PC-9 (cell line): ENCODE measurements around the gene ULBP3. TPM values are rescaled to one million over a fixed set of nuclear protein-coding genes. Genes with fewer than 3 reads are reported as not detected.

Source experiments
- BruUV-seq: library from RNA; stranded (reverse); fragments of 400-500 nt; replicated peaks from 2 replicates; lab custom pipeline; 2021; lab: Mats Ljungman, UMichigan
- CTCF ChIA-PET: fragments of 300-600 bp; sonication (Branson Sonifier 250); formaldehyde crosslinking; loops from one replicate; lab custom pipeline; 2022; ENCODE audit warnings: antibody characterized with exemption; lab: Charles Lee
- POLR2A ChIA-PET: fragments of 300-600 bp; sonication (Branson Sonifier 250); formaldehyde crosslinking; loops from one replicate; lab custom pipeline; 2022; ENCODE audit warnings: antibody characterized with exemption; ENCODE audit not compliant: unreplicated experiment; lab: Charles Lee
- DNase-seq, 2 experiments: peaks; one replicate each; pipeline versions ENCODE4 v3.0.0 to v3.0.0-alpha.2; 2015 to 2022; ENCODE audit warnings: mixed read lengths in 1 of 2
- H2AFZ ChIP-seq: fragments of 200-600 bp; sonication (generic); 2 replicates; pipeline ENCODE4 v1.8.1; 2017; ENCODE audit warnings: antibody characterized with exemption
- H3F3A ChIP-seq: fragments of 200-600 bp; sonication (generic); 2 replicates; pipeline ENCODE4 v1.8.1; 2017; ENCODE audit warnings: antibody characterized with exemption, mild to moderate bottlenecking, low read depth; ENCODE audit not compliant: insufficient read depth
- H3K27ac ChIP-seq: fragments of 200-600 bp; sonication (generic); 2 replicates; pipeline ENCODE4 v1.6.1; 2016; ENCODE audit warnings: mixed run types
- H3K27me3 ChIP-seq: fragments of 200-600 bp; sonication (generic); 2 replicates; pipeline ENCODE4 v1.6.1; 2016; ENCODE audit warnings: low read depth, mixed run types; ENCODE audit not compliant: insufficient read depth
- H3K36me3 ChIP-seq: fragments of 200-600 bp; sonication (generic); 2 replicates; pipeline ENCODE4 v1.6.1; 2016; ENCODE audit warnings: low read depth, mixed run types
- H3K4me1 ChIP-seq: fragments of 200-600 bp; sonication (generic); replicated peaks from 2 replicates; pipeline ENCODE4 v1.6.1; 2016; ENCODE audit warnings: mixed run types; ENCODE audit not compliant: insufficient read depth
- H3K4me2 ChIP-seq: fragments of 200-600 bp; sonication (generic); 2 replicates; pipeline ENCODE4 v1.6.1; 2017; ENCODE audit warnings: mixed run types
- H3K4me3 ChIP-seq: fragments of 200-600 bp; sonication (generic); 2 replicates; pipeline ENCODE4 v1.6.1; 2016; ENCODE audit warnings: mixed run types
- H3K79me2 ChIP-seq: fragments of 200-600 bp; sonication (generic); 2 replicates; pipeline ENCODE4 v1.6.1; 2017; ENCODE audit warnings: low read depth, mixed run types
- H3K9me2 ChIP-seq: fragments of 200-600 bp; sonication (generic); 2 replicates; pipeline ENCODE4 v1.8.1; 2017; ENCODE audit warnings: mild to moderate bottlenecking; ENCODE audit not compliant: insufficient read depth
- H3K9me3 ChIP-seq: fragments of 200-600 bp; sonication (generic); 2 replicates; pipeline ENCODE4 v1.8.1; 2016; ENCODE audit warnings: low read depth; ENCODE audit not compliant: insufficient read depth
- H4K20me1 ChIP-seq: fragments of 200-600 bp; sonication (generic); 2 replicates; pipeline ENCODE4 v1.8.1; 2017; ENCODE audit not compliant: insufficient read depth
- CTCF ChIP-seq: fragments of 200-600 bp; sonication (generic); conservative IDR thresholded peaks from 2 replicates; pipeline ENCODE4 v1.6.1; 2017; ENCODE audit warnings: mixed run types, antibody characterized with exemption, mild to moderate bottlenecking, moderate library complexity
- EZH2 ChIP-seq: fragments of 200-600 bp; sonication (generic); IDR thresholded peaks from 2 replicates; pipeline ENCODE4 v1.8.0; 2017; ENCODE audit warnings: antibody characterized with exemption, low read depth
- intact Hi-C: fragments of 100-400 bp; cut with micrococcal nuclease; formaldehyde crosslinking; loops from one replicate; pipeline ENCODE4 v1.10.0; 2022; ENCODE audit not compliant: unreplicated experiment
- total RNA-seq: library from RNA; stranded (reverse); gene quantifications from 2 replicates; pipeline ENCODE4 v1.2.3, GENCODE V29; 2021

Gene ULBP3
- total RNA-seq, 1 experiment from 2014 or later, result 4.2 TPM

GRCh38 chr6:150083839-150084238 is 14.9 kb upstream of the ULBP3 start:
- Histone ChIP-seq H3K79me2 (no peaks in the 10 kb centered on the region), H3F3A (peaks cover 7% of the 10 kb centered on the region; the same call in 1 of the 2 replicates), H2AFZ (no peak overlapping the region), H3K4me3 (no peak overlapping the region), H3K27ac (no peak overlapping the region), H3K4me1 (peaks cover 6% of the 10 kb centered on the region), H3K9me2 (no peaks in the 10 kb centered on the region), H3K36me3 (no peaks in the 10 kb centered on the region), H3K4me2 (no peak overlapping the region), H3K9me3 (no peaks in the 10 kb centered on the region), H4K20me1 (no peaks in the 10 kb centered on the region), H3K27me3 (no peaks in the 10 kb centered on the region)
- ChIA-PET POLR2A (no interaction called here), CTCF (no interaction called here)
- TF ChIP-seq EZH2, result no peak
- no peak for TF ChIP-seq CTCF
- BruUV-seq, result no TSS peak
- intact Hi-C loops, result no loop called here
- no peak for DNase-seq

GRCh38 chr6:150081702-150082101 is 12.8 kb upstream of the ULBP3 start:
- Histone ChIP-seq H3K9me3 (no peaks in the 10 kb centered on the region), H3K79me2 (no peaks in the 10 kb centered on the region), H3K27me3 (no peaks in the 10 kb centered on the region), H3K4me1 (peaks cover 9% of the 10 kb centered on the region), H3K9me2 (no peaks in the 10 kb centered on the region), H2AFZ (no peak overlapping the region), H3K4me2 (no peak overlapping the region), H3F3A (peaks cover 9% of the 10 kb centered on the region; the same call in 1 of the 2 replicates), H3K36me3 (no peaks in the 10 kb centered on the region), H3K27ac (no peak overlapping the region), H3K4me3 (no peak overlapping the region), H4K20me1 (no peaks in the 10 kb centered on the region)
- ChIA-PET CTCF (interaction anchor here (1.2 kb wide), 1 partner anchor 271 kb away, joined by 3 read pairs; no protein-coding TSS in a partner anchor), POLR2A (no interaction called here)
- DNase-seq, result no peak
- TF ChIP-seq CTCF (no peak), EZH2 (no peak)
- intact Hi-C loops, result no loop called here
- no TSS peak for BruUV-seq

GRCh38 chr6:150079604-150080003 is 10.7 kb upstream of the ULBP3 start:
- H4K20me1 ChIP-seq, result no peaks in the 10 kb centered on the region
- no peaks in the 10 kb centered on the region for H3K79me2 ChIP-seq
- H3K27me3 ChIP-seq, result no peaks in the 10 kb centered on the region
- TF ChIP-seq EZH2 (no peak), CTCF (no peak)
- intact Hi-C loops, result loop anchor here (1.0 kb wide), 1 partner anchor 256 kb away; no protein-coding TSS in a partner anchor
- no peak overlapping the region for H3K4me3 ChIP-seq
- ChIA-PET POLR2A (interaction anchor here (0.7 kb wide), 1 partner anchor 86 kb away, joined by 4 read pairs; no protein-coding TSS in a partner anchor), CTCF (no interaction called here)
- peaks cover 9% of the 10 kb centered on the region for H3K4me1 ChIP-seq
- no peaks in the 10 kb centered on the region for H3K36me3 ChIP-seq
- H2AFZ ChIP-seq, result no peak overlapping the region
- BruUV-seq, result no TSS peak
- H3K9me2 ChIP-seq, result no peaks in the 10 kb centered on the region
- no peak overlapping the region for H3K27ac ChIP-seq
- H3F3A ChIP-seq, result peaks cover 9% of the 10 kb centered on the region; the same call in 1 of the 2 replicates
- no peak overlapping the region for H3K4me2 ChIP-seq
- DNase-seq, result no peak
- no peaks in the 10 kb centered on the region for H3K9me3 ChIP-seq
